Erythroblast (primary cell): Measurements from ENCODE around the gene FCMR.

ENCODE experiments used
- GATA1 ChIP-seq: IDR thresholded peaks from 2 replicates; pipeline ENCODE4 v1.6.1; 2011; ENCODE audit warnings: low read depth, mild to moderate bottlenecking, control low read depth, low read length, moderate library complexity
- POLR2A ChIP-seq: IDR thresholded peaks from 2 replicates; pipeline ENCODE4 v1.6.1; 2011; ENCODE audit warnings: mild to moderate bottlenecking, low read length

DNA sequence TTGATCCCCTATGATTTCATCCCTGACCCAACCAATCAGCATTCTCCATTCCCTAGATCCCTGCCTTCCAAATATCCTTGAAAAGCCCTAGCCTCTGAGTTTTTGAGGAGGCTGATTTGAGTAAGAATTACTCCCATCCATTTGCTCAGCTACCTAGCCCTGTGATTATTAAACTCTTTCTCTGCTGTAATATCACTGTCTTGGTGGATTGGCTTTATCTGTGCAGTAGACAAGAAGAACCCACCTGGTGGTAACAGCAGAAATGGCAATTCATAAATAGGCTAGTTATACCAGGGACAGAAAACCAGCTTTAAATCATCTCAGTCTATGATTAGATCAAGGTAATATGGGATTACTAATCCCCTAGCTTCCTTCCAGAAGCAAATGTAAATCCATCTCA lies 43.3 kb downstream of the FCMR start:
- TF ChIP-seq POLR2A, result no peak
- TF ChIP-seq GATA1, result no peak
